Calu3 (cell line): ENCODE data around the gene TPCN2. TPM values are rescaled to one million over a fixed set of nuclear protein-coding genes. Genes with fewer than 3 reads are reported as not detected.

Experiments used
- BruUV-seq: library from RNA; stranded (reverse); fragments of 400-500 nt; replicated peaks from 2 replicates; lab custom pipeline; 2021; lab: Mats Ljungman, UMichigan
- CTCF ChIA-PET: fragments of 300-600 bp; sonication (Branson Sonifier 250); formaldehyde crosslinking; loops from one replicate; lab custom pipeline; 2022; ENCODE audit warnings: antibody characterized with exemption; lab: Charles Lee
- DNase-seq: peaks from one replicate; pipeline ENCODE4 v3.0.0; 2022
- H3K27ac Mint-ChIP-seq: one replicate; pipeline ENCODE4 v1.8.0; 2022; ENCODE audit warnings: mixed read lengths; ENCODE audit not compliant: unreplicated experiment
- H3K27me3 Mint-ChIP-seq: one replicate; pipeline ENCODE4 v1.8.0; 2022; ENCODE audit warnings: mixed read lengths; ENCODE audit not compliant: unreplicated experiment
- H3K36me3 Mint-ChIP-seq: one replicate; pipeline ENCODE4 v1.8.0; 2022; ENCODE audit warnings: mild to moderate bottlenecking, moderate library complexity, mixed read lengths; ENCODE audit not compliant: insufficient read depth, unreplicated experiment
- H3K4me1 Mint-ChIP-seq: one replicate; pipeline ENCODE4 v1.8.0; 2022; ENCODE audit warnings: mild to moderate bottlenecking, low read depth, mixed read lengths; ENCODE audit not compliant: unreplicated experiment
- H3K4me3 Mint-ChIP-seq: one replicate; pipeline ENCODE4 v1.8.0; 2022; ENCODE audit warnings: mild to moderate bottlenecking, low read depth, moderate library complexity, mixed read lengths; ENCODE audit not compliant: unreplicated experiment
- H3K9me3 Mint-ChIP-seq: one replicate; pipeline ENCODE4 v1.8.0; 2022; ENCODE audit warnings: low read depth, mixed read lengths; ENCODE audit not compliant: unreplicated experiment
- intact Hi-C: fragments of 100-400 bp; cut with micrococcal nuclease; formaldehyde crosslinking; loops from one replicate; pipeline ENCODE4 v1.10.0; 2022; ENCODE audit not compliant: unreplicated experiment
- total RNA-seq: library from RNA; stranded (reverse); gene quantifications from 2 replicates; pipeline ENCODE4 v1.2.3, GENCODE V29; 2022
- TF ChIP-seq, protein P1 (sequence below): fragments of 200-600 bp; IDR thresholded peaks from one replicate; pipeline ENCODE4 v1.8.0; 2022; ENCODE audit warnings: antibody characterized with exemption; ENCODE audit not compliant: unreplicated experiment

Gene TPCN2
- total RNA-seq, 1 experiment from 2014 or later: 21.9 TPM

- no peak for DNase-seq
- BruUV-seq: no TSS peak
- intact Hi-C loops: no loop called here
- TF ChIP-seq, protein P1, sequence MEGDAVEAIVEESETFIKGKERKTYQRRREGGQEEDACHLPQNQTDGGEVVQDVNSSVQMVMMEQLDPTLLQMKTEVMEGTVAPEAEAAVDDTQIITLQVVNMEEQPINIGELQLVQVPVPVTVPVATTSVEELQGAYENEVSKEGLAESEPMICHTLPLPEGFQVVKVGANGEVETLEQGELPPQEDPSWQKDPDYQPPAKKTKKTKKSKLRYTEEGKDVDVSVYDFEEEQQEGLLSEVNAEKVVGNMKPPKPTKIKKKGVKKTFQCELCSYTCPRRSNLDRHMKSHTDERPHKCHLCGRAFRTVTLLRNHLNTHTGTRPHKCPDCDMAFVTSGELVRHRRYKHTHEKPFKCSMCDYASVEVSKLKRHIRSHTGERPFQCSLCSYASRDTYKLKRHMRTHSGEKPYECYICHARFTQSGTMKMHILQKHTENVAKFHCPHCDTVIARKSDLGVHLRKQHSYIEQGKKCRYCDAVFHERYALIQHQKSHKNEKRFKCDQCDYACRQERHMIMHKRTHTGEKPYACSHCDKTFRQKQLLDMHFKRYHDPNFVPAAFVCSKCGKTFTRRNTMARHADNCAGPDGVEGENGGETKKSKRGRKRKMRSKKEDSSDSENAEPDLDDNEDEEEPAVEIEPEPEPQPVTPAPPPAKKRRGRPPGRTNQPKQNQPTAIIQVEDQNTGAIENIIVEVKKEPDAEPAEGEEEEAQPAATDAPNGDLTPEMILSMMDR: no peak
- Mint-ChIP-seq H3K27me3 (no peaks in the 10 kb centered on the region), H3K9me3 (peaks cover 5% of the 10 kb centered on the region), H3K27ac (no peak overlapping the region), H3K4me3 (no peak overlapping the region), H3K36me3 (peaks cover 5% of the 10 kb centered on the region), H3K4me1 (peaks cover 33% of the 10 kb centered on the region)
- CTCF ChIA-PET: no interaction called here
Observed at GRCh38 chr11:69163842-69164241, 115.1 kb downstream of the TPCN2 start.

- H3K4me3 Mint-ChIP-seq: no peak overlapping the region
- no peak overlapping the region for H3K27ac Mint-ChIP-seq
- CTCF ChIA-PET: no interaction called here
- no peak for DNase-seq
- H3K36me3 Mint-ChIP-seq: peaks cover 5% of the 10 kb centered on the region
- BruUV-seq: no TSS peak
- intact Hi-C loops: no loop called here
- no peaks in the 10 kb centered on the region for H3K27me3 Mint-ChIP-seq
- peaks cover 5% of the 10 kb centered on the region for H3K9me3 Mint-ChIP-seq
- H3K4me1 Mint-ChIP-seq: peaks cover 33% of the 10 kb centered on the region
- TF ChIP-seq, protein P1: no peak
Observed at GRCh38 chr11:69164824-69165223, 116.1 kb downstream of the TPCN2 start.

DNA sequence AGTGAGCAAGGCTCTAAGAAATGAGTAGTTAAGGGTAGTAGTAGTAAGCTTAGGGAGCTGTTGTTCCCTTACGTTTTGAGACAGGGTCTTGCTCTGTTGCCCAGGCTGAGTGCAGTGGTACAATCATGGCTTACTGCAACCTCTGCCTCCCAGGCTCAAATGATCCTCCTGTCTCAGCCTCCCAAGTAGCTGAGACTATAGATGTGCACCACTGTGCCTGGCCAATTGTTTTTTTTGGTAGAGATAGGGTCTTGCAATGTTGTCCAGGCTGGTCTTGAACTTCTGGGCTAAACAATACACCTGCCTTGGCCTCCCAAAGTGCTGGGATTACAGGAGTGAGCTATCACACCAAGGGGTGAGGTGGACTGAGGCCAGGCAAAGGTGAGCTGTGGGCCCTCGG, 117.0 kb downstream of the TPCN2 start:
- CTCF ChIA-PET: interaction anchor here (0.7 to 1.4 kb wide), 6 partner anchors 9 to 117 kb away, joined by 3 to 5 read pairs (median 3); no protein-coding TSS in a partner anchor
- BruUV-seq: no TSS peak

DNA sequence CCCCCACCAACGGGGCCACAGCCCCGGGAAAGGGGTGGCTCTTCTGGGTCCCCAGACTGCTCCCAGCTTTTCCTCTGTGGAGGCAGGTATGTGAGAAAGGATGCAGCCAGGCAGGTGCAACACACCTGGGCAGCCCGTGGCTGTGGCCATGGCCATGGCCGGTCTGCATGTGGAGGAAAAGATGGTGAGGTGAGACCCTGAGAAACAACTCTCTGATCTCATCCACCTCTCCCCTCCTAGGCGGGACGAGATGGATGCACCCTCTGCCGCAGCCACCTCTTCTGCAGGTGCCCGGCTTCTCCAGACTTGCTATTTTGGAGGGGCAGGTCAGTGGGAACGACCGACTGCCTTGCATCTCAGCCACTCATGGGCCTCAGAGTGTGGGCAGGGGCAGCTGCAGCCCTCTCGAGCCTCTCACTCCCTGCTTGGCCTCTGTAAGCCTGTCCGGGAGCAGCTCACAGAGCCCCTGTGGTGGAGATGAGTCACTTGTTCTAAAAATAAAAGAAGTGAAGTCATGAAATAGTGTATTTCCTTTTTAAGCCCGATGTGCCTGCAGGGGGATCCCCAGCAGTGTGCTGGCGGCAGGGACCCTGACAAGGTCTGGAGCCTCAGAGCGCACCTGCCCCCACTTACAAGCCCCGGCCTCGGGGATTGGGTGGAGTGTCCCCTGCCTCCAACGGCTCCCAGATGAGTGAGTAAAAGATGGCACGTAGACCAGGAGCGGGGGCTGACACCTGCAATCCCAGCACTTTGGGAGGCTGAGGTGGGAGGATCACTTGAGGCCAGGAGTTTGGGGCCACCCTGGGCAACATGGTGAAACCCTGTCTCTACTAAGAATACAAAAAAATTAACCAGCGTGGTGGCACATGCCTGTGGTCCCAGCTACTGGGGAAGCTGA, 117.7 kb downstream of the TPCN2 start:
- H3K36me3 Mint-ChIP-seq: peaks cover 5% of the 10 kb centered on the region
- peak overlapping the region; percentile 7 for H3K27ac Mint-ChIP-seq
- TF ChIP-seq, protein P1: peak; percentile 18
- H3K27me3 Mint-ChIP-seq: no peaks in the 10 kb centered on the region
- intact Hi-C loops: no loop called here
- H3K9me3 Mint-ChIP-seq: peaks cover 5% of the 10 kb centered on the region
- CTCF ChIA-PET: interaction anchor here (0.5 to 1.4 kb wide), 8 partner anchors 10 to 142 kb away, joined by 3 to 5 read pairs (median 3); partner anchors contain the start of gene MYEOV
- no TSS peak for BruUV-seq
- H3K4me1 Mint-ChIP-seq: peaks cover 33% of the 10 kb centered on the region
- H3K4me3 Mint-ChIP-seq: no peak overlapping the region
- peak; percentile 68 for DNase-seq

More for the DNA sequence above, 117.0 kb downstream of the TPCN2 start:
- intact Hi-C loops: no loop called here
- Mint-ChIP-seq H3K27me3 (no peaks in the 10 kb centered on the region), H3K4me3 (no peak overlapping the region), H3K36me3 (peaks cover 5% of the 10 kb centered on the region), H3K27ac (no peak overlapping the region), H3K9me3 (peaks cover 5% of the 10 kb centered on the region), H3K4me1 (peaks cover 33% of the 10 kb centered on the region)
- DNase-seq: no peak
- TF ChIP-seq, protein P1: no peak
